HCT116 (cell line): Measurements from ENCODE around the gene CERS3. TPM values are rescaled to one million over a fixed set of nuclear protein-coding genes. Genes with fewer than 3 reads are reported as not detected.

Source experiments
- ATAC-seq: fragments of 200-7000 bp; cut with Tn5 transposase; 2 replicates; pipeline ENCODE4 v1.9.1; 2020; ENCODE audit warnings: mild to moderate bottlenecking, moderate library complexity
- BruUV-seq: library from RNA; stranded (reverse); fragments of 400-500 nt; replicated peaks from 2 replicates; lab custom pipeline; 2021; lab: Mats Ljungman, UMichigan
- CTCF ChIA-PET: fragments of 300-600 bp; sonication (Branson Sonifier 250); formaldehyde crosslinking; loops from one replicate; lab custom pipeline; 2021; ENCODE audit warnings: antibody characterized with exemption; lab: Charles Lee
- POLR2A ChIA-PET: fragments of 300-600, 350-600 bp; sonication (Branson Sonifier 250); formaldehyde crosslinking; loops from one replicate; lab custom pipeline; 2021; ENCODE audit warnings: antibody characterized with exemption; lab: Charles Lee
- RAD21 ChIA-PET, 2 experiments: fragments of 300-600 bp; sonication (Branson Sonifier 250); formaldehyde crosslinking; loops; one replicate each; lab custom pipeline; 2023; ENCODE audit warnings: low total read pairs in 2 of 2; ENCODE audit not compliant: uncharacterized antibody in 2 of 2, unreplicated experiment in 2 of 2, low non-redundant PET in 1 of 2; lab: Charles Lee
- DNase-seq: peaks from one replicate; pipeline ENCODE4 v3.0.0-alpha.2; 2010; ENCODE audit warnings: low read depth, low spot score
- H2AFZ ChIP-seq: fragments of 200-600 bp; shearing (Covaris generic), sonication (generic); 2 replicates; pipeline ENCODE4 v1.6.1; 2017; ENCODE audit warnings: low read depth, mixed run types, mixed read lengths, antibody characterized with exemption, low read length; ENCODE audit not compliant: poor library complexity, severe bottlenecking
- H3K27ac ChIP-seq: 2 replicates; pipeline ENCODE4 v1.5.1; 2012; ENCODE audit warnings: low read depth, low read length
- H3K27me3 ChIP-seq: fragments of 200-600 bp; sonication (generic); 2 replicates; pipeline ENCODE4 v1.6.1; 2016; ENCODE audit warnings: mixed run types, low read length, mixed read lengths; ENCODE audit not compliant: insufficient read depth
- H3K36me3 ChIP-seq, 2 experiments: fragments of 200-500 bp in 1 of 2; fragments of 200-600 bp in 1 of 2; sonication (Bioruptor generic) in 1 of 2; sonication (generic) in 1 of 2; 2 replicates each; pipeline versions ENCODE4 v1.5.1 to v1.6.1; 2014 to 2016; ENCODE audit warnings: low read length in 2 of 2, inconsistent platforms in 1 of 2, mixed read lengths in 1 of 2, mixed run types in 1 of 2; ENCODE audit not compliant: insufficient read depth in 2 of 2, control insufficient read depth in 1 of 2
- H3K4me1 ChIP-seq, 2 experiments: fragments of 200-600 bp in 1 of 2; sonication (generic) in 1 of 2; 2 replicates each; pipeline versions ENCODE4 v1.5.1 to v1.6.1; 2012 to 2017; ENCODE audit warnings: low read length in 2 of 2, inconsistent platforms in 1 of 2, mild to moderate bottlenecking in 1 of 2, mixed read lengths in 1 of 2, mixed run types in 1 of 2, moderate library complexity in 1 of 2; ENCODE audit not compliant: insufficient read depth in 2 of 2, control insufficient read depth in 1 of 2
- H3K4me2 ChIP-seq: fragments of 200-600 bp; sonication (generic); 2 replicates; pipeline ENCODE4 v1.6.1; 2017; ENCODE audit warnings: mixed run types, low read length, mixed read lengths
- H3K4me3 ChIP-seq, 2 experiments: fragments of 200-600 bp in 1 of 2; sonication (generic) in 1 of 2; replicated peaks in 1 of 2; 2 replicates each; pipeline ENCODE4 v1.5.1; 2011 to 2016; ENCODE audit warnings: low read length in 2 of 2, control low read depth in 1 of 2, low read depth in 1 of 2, mild to moderate bottlenecking in 1 of 2, mixed read lengths in 1 of 2, mixed run types in 1 of 2
- H3K79me2 ChIP-seq: fragments of 200-600 bp; sonication (generic); 2 replicates; pipeline ENCODE4 v1.6.1; 2017; ENCODE audit warnings: mild to moderate bottlenecking, mixed run types, low read length, moderate library complexity, mixed read lengths; ENCODE audit not compliant: insufficient read depth
- H3K9ac ChIP-seq: fragments of 200-600 bp; sonication (generic); 2 replicates; pipeline ENCODE4 v1.6.1; 2016; ENCODE audit warnings: low read length, mixed read lengths
- H3K9me2 ChIP-seq: fragments of 200-600 bp; sonication (generic), shearing (Covaris generic); 2 replicates; pipeline ENCODE4 v1.6.1; 2017; ENCODE audit warnings: mixed run types, mild to moderate bottlenecking, moderate library complexity; ENCODE audit not compliant: insufficient read depth
- H3K9me3 ChIP-seq, 2 experiments: fragments of 200-500 bp in 1 of 2; fragments of 200-600 bp in 1 of 2; sonication (Bioruptor generic) in 1 of 2; sonication (generic) in 1 of 2; 2 replicates each; pipeline ENCODE4 v1.6.1; 2014 to 2017; ENCODE audit warnings: low read length in 2 of 2, mixed read lengths in 2 of 2, inconsistent platforms in 1 of 2, low read depth in 1 of 2, mild to moderate bottlenecking in 1 of 2, mixed run types in 1 of 2, moderate library complexity in 1 of 2; ENCODE audit not compliant: control insufficient read depth in 1 of 2, insufficient read depth in 1 of 2
- H4K20me1 ChIP-seq: fragments of 200-600 bp; sonication (generic), shearing (Covaris generic); 2 replicates; pipeline ENCODE4 v1.6.1; 2017; ENCODE audit warnings: mixed run types, mild to moderate bottlenecking, moderate library complexity; ENCODE audit not compliant: insufficient read depth
- CBX3 ChIP-seq: IDR thresholded peaks from 2 replicates; pipeline ENCODE4 v1.6.1; 2012; ENCODE audit warnings: low read depth
- CEBPB ChIP-seq: IDR thresholded peaks from 2 replicates; pipeline ENCODE4 v1.6.1; 2012; ENCODE audit warnings: low read depth
- EGR1 ChIP-seq: IDR thresholded peaks from 2 replicates; pipeline ENCODE4 v1.6.1; 2012; ENCODE audit warnings: low read depth
- ELF1 ChIP-seq: IDR thresholded peaks from 2 replicates; pipeline ENCODE4 v1.6.1; 2012; ENCODE audit warnings: low read depth, borderline replicate concordance
- EZH2phosphoT487 ChIP-seq: fragments of 200-600 bp; IDR thresholded peaks from 2 replicates; pipeline ENCODE4 v1.6.1; 2018; ENCODE audit warnings: antibody characterized with exemption, borderline replicate concordance
- POLR2A ChIP-seq: IDR thresholded peaks from 2 replicates; pipeline ENCODE4 v1.7.0; 2011; ENCODE audit warnings: borderline replicate concordance; ENCODE audit not compliant: insufficient read depth, insufficient read length; ENCODE audit errors: extremely low read depth
- RAD21 ChIP-seq: IDR thresholded peaks from 2 replicates; pipeline ENCODE4 v1.6.1; 2012; ENCODE audit warnings: low read depth, mild to moderate bottlenecking
- SIN3A ChIP-seq: IDR thresholded peaks from 2 replicates; pipeline ENCODE4 v1.6.1; 2012; ENCODE audit warnings: low read depth
- SP1 ChIP-seq: IDR thresholded peaks from 2 replicates; pipeline ENCODE4 v1.6.1; 2012; ENCODE audit warnings: low read depth
- SRF ChIP-seq: IDR thresholded peaks from 2 replicates; pipeline ENCODE4 v1.6.1; 2012; ENCODE audit warnings: low read depth
- TCF7L2 ChIP-seq: IDR thresholded peaks from 2 replicates; pipeline ENCODE4 v1.7.0; 2011; ENCODE audit warnings: borderline replicate concordance, inconsistent platforms; ENCODE audit not compliant: insufficient read depth, insufficient read length; ENCODE audit errors: extremely low read depth
- YY1 ChIP-seq: IDR thresholded peaks from 2 replicates; pipeline ENCODE4 v1.6.1; 2011; ENCODE audit warnings: low read length, low read depth, moderate library complexity, mild to moderate bottlenecking; ENCODE audit not compliant: insufficient replicate concordance; ENCODE audit errors: extremely low read depth
- ZFX ChIP-seq: fragments of 450-650 bp; IDR thresholded peaks from 2 replicates; pipeline ENCODE4 v1.6.1; 2017
- ZNF274 ChIP-seq: fragments of 200-500 bp; sonication (Bioruptor generic); IDR thresholded peaks from 2 replicates; pipeline ENCODE4 v1.6.1; 2014; ENCODE audit warnings: mild to moderate bottlenecking, low read depth, low read length, inconsistent platforms
- intact Hi-C: fragments of 100-400 bp; cut with micrococcal nuclease; formaldehyde crosslinking; loops from 2 replicates; pipeline ENCODE4 v1.10.0; 2022
- total RNA-seq: library from RNA; stranded (reverse); gene quantifications from one replicate; pipeline ENCODE4 v1.2.1, GENCODE V29; 2021; ENCODE audit not compliant: unreplicated experiment
- TF ChIP-seq, protein P1 (sequence below): IDR thresholded peaks from 2 replicates; pipeline ENCODE4 v1.6.1; 2011; ENCODE audit warnings: mild to moderate bottlenecking, low read length, moderate library complexity; ENCODE audit not compliant: insufficient replicate concordance; ENCODE audit errors: extremely low read depth
- TF ChIP-seq, protein P2 (sequence below): IDR thresholded peaks from 2 replicates; pipeline ENCODE4 v1.6.1; 2012
- TF ChIP-seq, protein P3 (sequence below), 3 experiments: fragments of 200-600 bp in 1 of 3; sonication (generic) in 1 of 3; IDR thresholded peaks in 2 of 3; conservative IDR thresholded peaks in 1 of 3; 2 replicates each; pipeline ENCODE4 v1.5.1; 2012 to 2017; ENCODE audit warnings: low read depth in 2 of 3, low read length in 2 of 3, antibody characterized with exemption in 1 of 3, borderline replicate concordance in 1 of 3, control low read depth in 1 of 3, mild to moderate bottlenecking in 1 of 3, mixed read lengths in 1 of 3, mixed run types in 1 of 3, moderate library complexity in 1 of 3; ENCODE audit not compliant: insufficient read depth in 1 of 3
- TF ChIP-seq, protein P4 (sequence below): IDR thresholded peaks from 2 replicates; pipeline ENCODE4 v1.6.1; 2012; ENCODE audit warnings: low read depth
- TF ChIP-seq, protein P5 (sequence below): IDR thresholded peaks from 2 replicates; pipeline ENCODE4 v1.6.1; 2012

CERS3 gene
- total RNA-seq, 1 experiment from 2014 or later = not detected

DNA sequence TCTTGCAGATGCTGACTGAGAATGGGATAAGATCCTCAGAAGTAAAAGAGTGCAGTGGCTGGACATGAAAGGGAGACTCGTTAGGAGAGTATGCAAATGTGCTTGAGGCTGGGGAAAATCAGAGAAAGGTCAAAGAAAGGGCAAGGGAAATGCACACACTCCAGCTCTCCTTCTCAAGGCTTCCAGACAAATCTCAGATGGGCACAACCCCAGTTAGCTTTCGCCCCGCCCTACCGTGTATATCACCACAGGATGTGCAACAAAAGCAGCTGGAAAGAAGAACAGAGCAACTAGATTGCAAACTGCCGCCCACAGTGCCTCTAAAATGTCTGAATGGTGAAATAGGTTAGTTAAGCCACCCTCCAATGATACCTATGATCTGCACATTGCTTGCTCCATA, 63.9 kb downstream of the CERS3 start:
- Histone ChIP-seq H3K4me1 (no peaks in the 10 kb centered on the region), H2AFZ (no peak overlapping the region), H4K20me1 (no peaks in the 10 kb centered on the region), H3K36me3 (no peaks in the 10 kb centered on the region), H3K9me3 (no peaks in the 10 kb centered on the region), H3K9ac (no peak overlapping the region), H3K79me2 (no peaks in the 10 kb centered on the region), H3K27ac (no peak overlapping the region), H3K27me3 (no peaks in the 10 kb centered on the region), H3K4me2 (no peak overlapping the region), H3K9me2 (no peaks in the 10 kb centered on the region), H3K4me3 (no peak overlapping the region)
- POLR2A ChIA-PET = no interaction called here
- intact Hi-C loops = no loop called here
- CTCF ChIA-PET = no interaction called here
- ATAC-seq (no peak), DNase-seq (no peak)
- BruUV-seq = no TSS peak
- RAD21 ChIA-PET = no interaction called here
- TF ChIP-seq TCF7L2 (no peak), RAD21 (no peak), CBX3 (no peak), ELF1 (no peak), YY1 (no peak), SP1 (no peak), EGR1 (no peak), SRF (no peak), ZFX (no peak), SIN3A (no peak), EZH2phosphoT487 (no peak), ZNF274 (no peak), CEBPB (no peak), POLR2A (no peak)
- TF ChIP-seq, protein P1, sequence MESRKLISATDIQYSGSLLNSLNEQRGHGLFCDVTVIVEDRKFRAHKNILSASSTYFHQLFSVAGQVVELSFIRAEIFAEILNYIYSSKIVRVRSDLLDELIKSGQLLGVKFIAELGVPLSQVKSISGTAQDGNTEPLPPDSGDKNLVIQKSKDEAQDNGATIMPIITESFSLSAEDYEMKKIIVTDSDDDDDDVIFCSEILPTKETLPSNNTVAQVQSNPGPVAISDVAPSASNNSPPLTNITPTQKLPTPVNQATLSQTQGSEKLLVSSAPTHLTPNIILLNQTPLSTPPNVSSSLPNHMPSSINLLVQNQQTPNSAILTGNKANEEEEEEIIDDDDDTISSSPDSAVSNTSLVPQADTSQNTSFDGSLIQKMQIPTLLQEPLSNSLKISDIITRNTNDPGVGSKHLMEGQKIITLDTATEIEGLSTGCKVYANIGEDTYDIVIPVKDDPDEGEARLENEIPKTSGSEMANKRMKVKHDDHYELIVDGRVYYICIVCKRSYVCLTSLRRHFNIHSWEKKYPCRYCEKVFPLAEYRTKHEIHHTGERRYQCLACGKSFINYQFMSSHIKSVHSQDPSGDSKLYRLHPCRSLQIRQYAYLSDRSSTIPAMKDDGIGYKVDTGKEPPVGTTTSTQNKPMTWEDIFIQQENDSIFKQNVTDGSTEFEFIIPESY = no peak
- TF ChIP-seq, protein P2, sequence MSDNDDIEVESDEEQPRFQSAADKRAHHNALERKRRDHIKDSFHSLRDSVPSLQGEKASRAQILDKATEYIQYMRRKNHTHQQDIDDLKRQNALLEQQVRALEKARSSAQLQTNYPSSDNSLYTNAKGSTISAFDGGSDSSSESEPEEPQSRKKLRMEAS = no peak
- TF ChIP-seq, protein P3, sequence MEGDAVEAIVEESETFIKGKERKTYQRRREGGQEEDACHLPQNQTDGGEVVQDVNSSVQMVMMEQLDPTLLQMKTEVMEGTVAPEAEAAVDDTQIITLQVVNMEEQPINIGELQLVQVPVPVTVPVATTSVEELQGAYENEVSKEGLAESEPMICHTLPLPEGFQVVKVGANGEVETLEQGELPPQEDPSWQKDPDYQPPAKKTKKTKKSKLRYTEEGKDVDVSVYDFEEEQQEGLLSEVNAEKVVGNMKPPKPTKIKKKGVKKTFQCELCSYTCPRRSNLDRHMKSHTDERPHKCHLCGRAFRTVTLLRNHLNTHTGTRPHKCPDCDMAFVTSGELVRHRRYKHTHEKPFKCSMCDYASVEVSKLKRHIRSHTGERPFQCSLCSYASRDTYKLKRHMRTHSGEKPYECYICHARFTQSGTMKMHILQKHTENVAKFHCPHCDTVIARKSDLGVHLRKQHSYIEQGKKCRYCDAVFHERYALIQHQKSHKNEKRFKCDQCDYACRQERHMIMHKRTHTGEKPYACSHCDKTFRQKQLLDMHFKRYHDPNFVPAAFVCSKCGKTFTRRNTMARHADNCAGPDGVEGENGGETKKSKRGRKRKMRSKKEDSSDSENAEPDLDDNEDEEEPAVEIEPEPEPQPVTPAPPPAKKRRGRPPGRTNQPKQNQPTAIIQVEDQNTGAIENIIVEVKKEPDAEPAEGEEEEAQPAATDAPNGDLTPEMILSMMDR (IDR thresholded peaks at IDR 0.05 in 2 of 3, conservative IDR thresholded peaks at IDR 0.05 in 1 of 3; ENCODE audit: borderline replicate concordance in 1 of 3, insufficient read depth in 1 of 3, low read depth in 2 of 3, low read length in 2 of 3) = no peak
- TF ChIP-seq, protein P4, sequence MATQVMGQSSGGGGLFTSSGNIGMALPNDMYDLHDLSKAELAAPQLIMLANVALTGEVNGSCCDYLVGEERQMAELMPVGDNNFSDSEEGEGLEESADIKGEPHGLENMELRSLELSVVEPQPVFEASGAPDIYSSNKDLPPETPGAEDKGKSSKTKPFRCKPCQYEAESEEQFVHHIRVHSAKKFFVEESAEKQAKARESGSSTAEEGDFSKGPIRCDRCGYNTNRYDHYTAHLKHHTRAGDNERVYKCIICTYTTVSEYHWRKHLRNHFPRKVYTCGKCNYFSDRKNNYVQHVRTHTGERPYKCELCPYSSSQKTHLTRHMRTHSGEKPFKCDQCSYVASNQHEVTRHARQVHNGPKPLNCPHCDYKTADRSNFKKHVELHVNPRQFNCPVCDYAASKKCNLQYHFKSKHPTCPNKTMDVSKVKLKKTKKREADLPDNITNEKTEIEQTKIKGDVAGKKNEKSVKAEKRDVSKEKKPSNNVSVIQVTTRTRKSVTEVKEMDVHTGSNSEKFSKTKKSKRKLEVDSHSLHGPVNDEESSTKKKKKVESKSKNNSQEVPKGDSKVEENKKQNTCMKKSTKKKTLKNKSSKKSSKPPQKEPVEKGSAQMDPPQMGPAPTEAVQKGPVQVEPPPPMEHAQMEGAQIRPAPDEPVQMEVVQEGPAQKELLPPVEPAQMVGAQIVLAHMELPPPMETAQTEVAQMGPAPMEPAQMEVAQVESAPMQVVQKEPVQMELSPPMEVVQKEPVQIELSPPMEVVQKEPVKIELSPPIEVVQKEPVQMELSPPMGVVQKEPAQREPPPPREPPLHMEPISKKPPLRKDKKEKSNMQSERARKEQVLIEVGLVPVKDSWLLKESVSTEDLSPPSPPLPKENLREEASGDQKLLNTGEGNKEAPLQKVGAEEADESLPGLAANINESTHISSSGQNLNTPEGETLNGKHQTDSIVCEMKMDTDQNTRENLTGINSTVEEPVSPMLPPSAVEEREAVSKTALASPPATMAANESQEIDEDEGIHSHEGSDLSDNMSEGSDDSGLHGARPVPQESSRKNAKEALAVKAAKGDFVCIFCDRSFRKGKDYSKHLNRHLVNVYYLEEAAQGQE = no peak
- TF ChIP-seq, protein P5, sequence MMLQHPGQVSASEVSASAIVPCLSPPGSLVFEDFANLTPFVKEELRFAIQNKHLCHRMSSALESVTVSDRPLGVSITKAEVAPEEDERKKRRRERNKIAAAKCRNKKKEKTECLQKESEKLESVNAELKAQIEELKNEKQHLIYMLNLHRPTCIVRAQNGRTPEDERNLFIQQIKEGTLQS = no peak
